ENCODE data around the gene METTL9.
"Not testable (repeated sequence)": the region's sequence is repeated elsewhere in the genome, so short reads cannot be mapped to it uniquely, and the experiment has no call there.

METTL9 gene

GRCh38 chr16:21611556-21612384, 12.4 kb downstream of the METTL9 start:
- DNase-seq: no peak

DNA sequence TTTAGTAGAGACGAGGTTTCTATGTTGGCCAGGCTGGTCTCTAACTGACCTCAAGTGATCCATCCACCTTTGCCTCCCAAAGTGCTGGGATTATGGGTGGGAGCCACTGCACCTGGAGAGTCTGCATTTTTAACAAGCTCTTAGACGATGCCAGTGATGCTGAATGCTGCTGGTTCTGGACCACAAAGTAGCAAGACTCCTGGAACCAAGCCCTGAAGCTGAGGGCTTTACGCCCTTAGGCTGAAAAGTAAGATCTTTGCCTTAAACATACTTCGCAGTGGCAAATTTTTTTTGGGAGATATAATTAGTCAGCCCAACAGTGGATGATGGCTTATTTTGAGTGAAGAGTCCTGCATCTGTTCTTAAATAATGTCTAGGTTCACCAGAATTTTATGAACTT, 14.0 kb downstream of the METTL9 start:
- DNase-seq: no peak

DNA sequence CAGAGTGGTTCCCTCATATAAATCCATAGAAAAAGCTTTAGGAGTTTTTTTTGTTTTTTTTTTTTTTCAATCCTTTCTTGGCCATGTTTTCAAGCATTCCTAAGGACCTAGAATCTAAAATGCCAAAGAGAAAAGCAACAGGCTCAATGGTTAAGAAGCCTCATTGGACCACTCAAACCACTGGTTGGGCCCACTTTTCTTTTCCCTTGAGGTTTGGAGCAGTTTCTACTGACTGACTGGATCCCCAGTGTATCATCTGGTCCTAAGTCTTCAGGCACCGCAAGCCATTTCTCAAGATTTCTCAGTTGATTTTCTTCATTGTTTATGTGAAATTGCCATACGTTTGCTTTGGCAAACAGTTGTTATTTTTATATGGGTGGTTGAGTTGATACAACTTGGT, 14.4 kb downstream of the METTL9 start:
- no peak for DNase-seq

DNA sequence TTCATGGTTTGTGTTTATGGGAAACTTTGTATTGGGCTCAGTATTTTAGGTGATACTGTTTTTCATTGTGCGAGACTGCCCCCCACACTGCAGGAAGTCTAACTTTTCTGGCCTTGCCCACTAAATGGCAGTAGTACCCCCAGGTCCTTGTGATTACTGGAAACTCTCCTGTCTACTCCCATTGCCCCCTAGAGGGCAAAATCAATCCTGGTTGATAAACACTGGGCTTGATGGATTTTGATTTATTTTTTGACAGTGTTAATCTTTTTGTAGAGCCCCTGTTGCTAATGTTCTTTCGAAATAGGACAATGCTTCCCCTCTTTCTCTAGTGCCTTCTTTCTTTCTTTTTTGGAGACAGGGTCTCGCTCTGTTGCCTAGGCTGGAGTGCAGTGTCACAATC, 15.5 kb downstream of the METTL9 start:
- no peak for DNase-seq

DNA sequence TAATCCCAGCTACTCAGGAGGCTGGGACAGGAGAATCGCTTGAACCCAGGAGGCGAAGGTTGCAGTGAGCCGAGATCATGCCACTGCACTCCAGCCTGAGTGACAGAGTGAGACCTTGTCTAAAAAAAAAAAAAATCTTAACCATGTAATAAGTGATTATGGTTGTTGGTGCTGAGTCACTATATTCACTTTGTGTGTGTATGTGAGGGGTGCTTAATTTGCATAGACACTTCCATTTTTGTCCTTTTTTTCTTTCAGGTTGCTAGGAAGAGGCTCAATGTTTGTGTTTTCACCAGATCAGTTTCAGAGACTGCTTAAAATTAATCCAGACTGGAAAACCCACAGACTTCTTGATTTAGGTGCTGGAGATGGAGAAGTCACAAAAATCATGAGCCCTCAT, 18.2 kb downstream of the METTL9 start:
- DNase-seq: no peak

GRCh38 chr16:21618281-21618680, 18.9 kb downstream of the METTL9 start:
- DNase-seq: no peak

DNA sequence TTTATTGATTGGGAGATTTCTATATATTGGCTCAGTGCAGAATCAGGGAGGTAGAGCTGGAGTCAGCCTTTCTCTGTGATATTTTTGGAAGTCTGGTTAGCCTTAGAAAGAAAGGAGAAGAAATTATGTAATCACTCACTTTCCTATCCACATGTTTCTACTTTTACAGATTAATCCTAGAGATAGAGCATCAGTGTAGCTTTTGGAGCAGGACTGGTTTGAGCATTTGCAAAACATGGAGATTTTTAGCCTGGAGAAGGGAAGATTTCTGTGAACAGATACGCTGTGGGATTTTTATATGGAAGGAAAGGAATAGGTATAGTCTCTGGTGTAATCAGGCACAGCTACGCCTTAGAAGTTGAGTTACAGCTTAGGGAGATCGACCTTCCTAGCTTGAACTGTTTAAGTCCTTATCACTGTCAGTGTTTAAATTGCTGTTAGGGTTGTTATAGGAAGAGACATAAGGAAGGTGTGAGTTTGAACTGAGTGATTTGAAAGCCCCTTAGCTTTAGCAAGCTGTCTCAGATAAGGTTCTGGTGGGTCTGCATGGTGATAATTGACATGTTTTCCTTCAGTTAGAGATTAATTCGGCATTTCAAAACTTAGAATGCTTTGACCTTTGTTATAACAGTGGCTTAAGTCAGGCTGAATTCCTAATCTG, 20.5 kb downstream of the METTL9 start:
- DNase-seq: no peak

GRCh38 chr16:21620592-21620991, 21.2 kb downstream of the METTL9 start:
- DNase-seq: no peak

DNA sequence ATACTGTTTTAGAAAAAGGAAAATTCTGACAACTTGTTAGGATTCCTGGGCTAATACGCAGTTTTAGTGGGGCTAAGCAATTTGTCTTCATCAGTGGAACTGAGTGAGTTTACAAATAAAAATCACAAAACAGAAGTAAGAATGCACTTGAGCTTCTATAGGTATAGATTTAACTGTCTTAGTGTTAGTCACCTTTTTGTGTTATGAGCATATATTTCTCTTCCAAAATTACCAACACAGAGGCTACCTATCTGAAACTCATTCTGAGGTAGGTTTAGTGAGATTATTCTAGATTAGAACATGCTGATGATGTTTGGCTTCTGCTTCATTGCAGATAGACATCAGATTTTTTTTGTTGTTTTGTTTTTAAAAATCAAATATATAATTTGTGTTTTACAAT, 23.2 kb downstream of the METTL9 start:
- DNase-seq: no peak

DNA sequence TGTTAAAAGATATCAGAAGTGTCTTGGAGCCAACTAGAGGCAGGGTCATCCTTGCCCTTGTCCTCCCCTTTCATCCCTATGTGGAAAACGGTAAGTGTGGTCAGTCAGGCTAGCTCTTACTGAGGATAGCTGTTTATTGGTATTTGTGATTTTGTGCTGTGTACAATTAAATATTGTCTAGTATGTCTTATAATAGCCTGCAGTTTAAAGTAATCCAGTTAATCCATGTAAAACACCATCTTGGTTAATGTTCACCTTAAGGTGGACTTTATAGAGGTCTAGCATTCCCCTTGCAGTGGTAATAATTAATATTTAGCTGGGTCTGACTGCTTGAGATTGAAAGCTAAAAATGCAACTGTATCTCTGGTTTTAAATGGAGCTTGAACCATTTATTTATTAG, 25.6 kb downstream of the METTL9 start:
- no peak for DNase-seq

- no peak for DNase-seq
Measured at GRCh38 chr16:21626659-21627277, 27.4 kb downstream of the METTL9 start.

DNA sequence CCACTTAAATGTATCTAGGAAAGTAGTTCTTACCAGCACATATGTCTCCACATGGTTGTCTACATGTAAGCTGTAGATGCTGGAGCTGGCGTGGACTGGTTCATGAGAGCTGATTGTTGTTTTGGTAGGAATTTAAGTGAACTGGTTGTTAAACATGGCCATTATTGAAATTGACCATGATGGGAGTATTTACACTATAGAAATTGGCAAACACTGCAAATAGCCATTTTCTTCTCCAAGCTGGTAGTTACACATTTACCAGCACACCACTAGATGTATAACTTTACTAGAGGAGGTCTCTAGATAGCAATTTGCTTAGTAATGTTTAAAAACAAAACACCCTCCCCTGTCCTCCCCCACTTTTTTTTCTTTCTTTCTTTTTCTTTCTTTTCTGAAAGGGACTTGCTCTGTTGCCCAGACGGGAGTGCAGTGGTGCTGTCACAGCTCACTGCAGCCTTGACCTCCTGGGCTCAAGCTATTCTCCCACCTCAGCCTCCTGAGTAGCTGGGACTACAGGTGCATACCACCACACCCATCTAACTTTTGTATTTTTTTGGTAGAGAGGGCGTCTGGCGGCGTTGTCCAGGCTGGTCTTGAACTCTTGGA, 28.8 kb downstream of the METTL9 start:
- no peak for DNase-seq

GRCh38 chr16:21628772-21629171, 29.4 kb downstream of the METTL9 start:
- no peak for DNase-seq

GRCh38 chr16:21629616-21630539, 30.5 kb downstream of the METTL9 start:
- not testable (repeated sequence) for DNase-seq

DNA sequence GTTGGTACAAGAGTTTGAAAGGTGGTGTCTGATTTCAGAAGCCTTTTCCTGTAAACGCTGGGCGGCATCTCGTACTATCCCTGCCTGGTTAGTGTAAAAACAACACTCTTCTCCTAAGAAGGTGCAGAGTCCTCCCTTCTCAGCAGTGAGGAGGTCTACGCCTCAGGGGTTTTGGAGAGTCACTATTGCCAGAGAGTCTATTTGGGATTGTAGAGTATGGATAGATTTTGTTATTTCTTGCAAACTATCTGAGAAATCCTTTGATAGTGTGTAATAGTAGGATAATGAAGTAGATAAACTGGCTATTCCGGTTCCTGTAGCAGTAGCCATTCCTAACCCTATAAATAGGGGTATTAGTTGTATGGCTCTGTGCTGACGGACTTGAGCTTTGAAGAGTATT, 31.5 kb downstream of the METTL9 start:
- not testable (repeated sequence) for DNase-seq

- DNase-seq: not testable (repeated sequence)
Measured at GRCh38 chr16:21631376-21631775, 32.0 kb downstream of the METTL9 start.

- DNase-seq: not testable (repeated sequence)
Measured at GRCh38 chr16:21631951-21632575, 32.7 kb downstream of the METTL9 start.

DNA sequence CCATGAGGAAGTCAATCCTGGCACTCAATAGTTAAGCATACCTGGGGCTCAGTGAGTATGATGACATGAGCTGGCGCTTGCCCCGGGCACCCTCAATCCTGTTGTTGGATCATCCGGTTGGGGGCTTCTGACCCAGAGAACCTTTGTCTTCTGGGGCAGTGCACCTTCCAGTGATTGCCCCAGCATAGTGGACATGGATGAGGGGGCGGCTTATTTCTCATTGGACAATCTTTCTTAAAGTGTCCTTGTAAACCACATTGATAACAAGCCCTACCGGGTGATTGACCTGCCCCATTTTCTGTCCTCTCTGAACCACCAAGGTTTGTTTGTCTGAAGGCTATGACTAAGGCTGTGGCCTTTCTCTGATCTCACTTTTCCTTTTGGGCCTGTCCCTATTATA, 34.8 kb downstream of the METTL9 start:
- DNase-seq: no peak

DNA sequence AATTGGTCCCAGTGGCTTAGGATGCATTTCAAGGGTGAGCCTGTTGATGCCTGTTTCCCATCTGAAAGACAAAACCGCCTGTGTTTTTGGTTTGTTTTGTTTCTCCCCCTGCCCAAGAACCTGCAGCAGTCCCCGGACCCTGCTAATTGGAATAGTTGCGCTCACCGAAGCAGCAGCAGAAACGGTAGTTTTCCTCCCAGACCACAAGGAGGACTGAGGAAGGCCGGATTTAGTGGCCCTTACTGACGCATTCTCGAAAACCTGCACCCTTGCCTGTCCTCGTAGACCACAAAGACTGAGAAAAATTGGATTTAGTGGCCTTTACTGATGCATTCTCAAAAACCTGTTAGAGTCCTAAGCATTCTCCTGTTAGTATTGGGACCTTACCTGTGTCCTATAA, 36.3 kb downstream of the METTL9 start:
- not testable (repeated sequence) for DNase-seq

DNA sequence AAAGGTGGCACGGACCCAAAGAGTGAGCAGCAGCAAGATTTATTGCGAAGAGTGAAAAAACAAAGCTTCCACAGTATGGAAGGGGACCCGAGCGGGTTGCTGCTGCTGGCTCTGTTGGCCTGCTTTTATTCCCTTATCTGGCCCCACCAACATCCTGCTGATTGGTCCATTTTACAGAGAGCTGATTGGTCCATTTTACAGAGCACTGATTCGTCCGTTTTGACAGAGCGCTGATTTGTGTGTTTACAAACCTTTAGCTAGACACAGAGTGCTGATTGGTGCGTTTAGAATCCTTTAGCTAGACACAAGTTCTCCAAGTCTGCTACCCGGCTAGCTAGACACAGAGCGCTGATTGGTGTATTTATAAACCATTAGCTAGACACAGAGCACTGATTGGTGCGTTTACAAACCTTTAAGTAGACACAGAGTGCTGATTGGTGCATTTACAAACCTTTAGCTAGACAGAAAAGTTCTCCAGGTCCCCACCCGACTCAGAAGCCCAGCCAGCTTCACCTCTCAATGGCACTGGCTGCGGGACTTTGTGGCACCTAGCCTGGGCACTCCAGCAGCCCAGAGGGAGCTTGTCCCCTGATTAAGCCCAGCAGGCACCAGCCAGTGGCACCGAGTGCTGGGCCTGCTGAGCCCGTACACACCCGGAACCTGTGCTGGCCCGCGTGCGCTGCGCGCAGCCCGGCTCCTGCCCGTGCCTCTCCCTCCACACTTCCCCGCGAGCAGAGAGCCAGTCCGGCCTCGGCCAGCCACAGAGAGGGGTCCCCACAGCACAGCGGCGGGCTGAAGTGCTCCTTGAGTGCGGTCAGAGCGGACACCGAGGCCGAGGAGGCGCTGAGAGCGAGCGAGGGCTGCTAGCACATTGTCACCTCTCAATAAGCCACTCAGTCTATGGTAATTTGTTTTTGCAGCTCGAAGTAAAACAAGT, 37.9 kb downstream of the METTL9 start:
- DNase-seq: no peak

DNA sequence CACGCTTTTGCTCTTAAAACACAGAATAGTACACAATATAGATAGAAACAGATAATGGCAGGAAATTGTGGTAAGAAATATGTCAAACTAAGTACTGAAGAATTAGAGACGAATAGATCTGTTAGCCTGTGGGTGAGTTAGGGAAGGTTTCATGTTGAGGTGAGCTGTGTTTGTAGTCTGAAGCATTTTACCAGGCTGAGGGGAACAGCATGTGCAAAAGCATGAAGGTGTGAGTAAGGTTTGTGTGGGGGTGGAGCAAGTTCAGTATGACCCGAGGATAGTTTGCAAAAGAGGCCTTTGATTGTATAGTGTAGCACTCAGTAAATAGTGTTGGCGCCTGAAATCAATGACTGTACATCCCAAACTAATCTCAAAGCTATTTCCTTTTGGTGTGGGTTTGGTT, 39.2 kb downstream of the METTL9 start:
- no peak for DNase-seq
